Measurements from ENCODE around the gene PAQR5. TPM values are rescaled to one million over a fixed set of nuclear protein-coding genes. Genes with fewer than 3 reads are reported as not detected.
"Not testable (repeated sequence)": the region's sequence is repeated elsewhere in the genome, so short reads cannot be mapped to it uniquely, and the experiment has no call there.

Gene PAQR5
- total RNA-seq, 1 donor from 2014 or later, result not detected

- Mint-ChIP-seq H3K27me3 (ENCODE audit: insufficient read depth) (peaks cover 42% of the 10 kb centered on the region), H3K36me3 (ENCODE audit: low read depth) (no peaks in the 10 kb centered on the region), H3K4me1 (ENCODE audit: low read depth) (no peaks in the 10 kb centered on the region), H3K9me3 (no peaks in the 10 kb centered on the region), H3K4me3 (no peak overlapping the region), H3K27ac (no peak overlapping the region)
- no peak for DNase-seq (ENCODE audit: low spot score)
- intact Hi-C loops (cut with micrococcal nuclease), result no loop called here
Measured at GRCh38 chr15:69299451-69299886, 757 bp downstream of the PAQR5 start.

- no peaks in the 10 kb centered on the region for H3K9me3 Mint-ChIP-seq
Measured at GRCh38 chr15:69299943-69300588, 1.4 kb downstream of the PAQR5 start.

GRCh38 chr15:69301101-69301500 lies 2.4 kb downstream of the PAQR5 start:
- H3K4me1 Mint-ChIP-seq (ENCODE audit: low read depth); H3K4me3 Mint-ChIP-seq; H3K9me3 Mint-ChIP-seq; intact Hi-C loops (cut with micrococcal nuclease); DNase-seq (ENCODE audit: low spot score); H3K27ac Mint-ChIP-seq; H3K36me3 Mint-ChIP-seq (ENCODE audit: low read depth): not testable (repeated sequence)
- H3K27me3 Mint-ChIP-seq (ENCODE audit: insufficient read depth), result peaks cover 40% of the 10 kb centered on the region

More at GRCh38 chr15:69299943-69300588, 1.4 kb downstream of the PAQR5 start:
- intact Hi-C loops (cut with micrococcal nuclease), result no loop called here
- no peak for DNase-seq (ENCODE audit: low spot score)
- peaks cover 42% of the 10 kb centered on the region for H3K27me3 Mint-ChIP-seq (ENCODE audit: insufficient read depth)
- no peak overlapping the region for H3K27ac Mint-ChIP-seq
- H3K4me3 Mint-ChIP-seq, result no peak overlapping the region
- H3K36me3 Mint-ChIP-seq (ENCODE audit: low read depth), result no peaks in the 10 kb centered on the region
- H3K4me1 Mint-ChIP-seq (ENCODE audit: low read depth), result no peaks in the 10 kb centered on the region

- peaks cover 32% of the 10 kb centered on the region for H3K27me3 Mint-ChIP-seq (ENCODE audit: insufficient read depth)
- intact Hi-C loops (cut with micrococcal nuclease); H3K4me1 Mint-ChIP-seq (ENCODE audit: low read depth); H3K27ac Mint-ChIP-seq; H3K9me3 Mint-ChIP-seq; DNase-seq (ENCODE audit: low spot score); H3K36me3 Mint-ChIP-seq (ENCODE audit: low read depth); H3K4me3 Mint-ChIP-seq: not testable (repeated sequence)
Measured at GRCh38 chr15:69302087-69302486, 3.4 kb downstream of the PAQR5 start.

- no peak overlapping the region for H3K4me3 Mint-ChIP-seq
- no peak for DNase-seq (ENCODE audit: low spot score)
- H3K27me3 Mint-ChIP-seq (ENCODE audit: insufficient read depth), result peaks cover 23% of the 10 kb centered on the region
- H3K36me3 Mint-ChIP-seq (ENCODE audit: low read depth), result no peaks in the 10 kb centered on the region
- intact Hi-C loops (cut with micrococcal nuclease), result no loop called here
- no peaks in the 10 kb centered on the region for H3K4me1 Mint-ChIP-seq (ENCODE audit: low read depth)
- H3K27ac Mint-ChIP-seq, result no peak overlapping the region
- H3K9me3 Mint-ChIP-seq, result no peaks in the 10 kb centered on the region
Measured at GRCh38 chr15:69302929-69303328, 4.2 kb downstream of the PAQR5 start.

GRCh38 chr15:69303337-69304181 lies 4.8 kb downstream of the PAQR5 start:
- Mint-ChIP-seq H3K27me3 (ENCODE audit: insufficient read depth) (peaks cover 23% of the 10 kb centered on the region), H3K27ac (no peak overlapping the region), H3K4me3 (no peak overlapping the region), H3K4me1 (ENCODE audit: low read depth) (no peaks in the 10 kb centered on the region), H3K36me3 (ENCODE audit: low read depth) (no peaks in the 10 kb centered on the region), H3K9me3 (no peaks in the 10 kb centered on the region)
- no peak for DNase-seq (ENCODE audit: low spot score)
- intact Hi-C loops (cut with micrococcal nuclease), result no loop called here

GRCh38 chr15:69304182-69304545 lies 5.5 kb downstream of the PAQR5 start:
- Mint-ChIP-seq H3K27ac (no peak overlapping the region), H3K27me3 (ENCODE audit: insufficient read depth) (peaks cover 24% of the 10 kb centered on the region)
- no peak for DNase-seq (ENCODE audit: low spot score)

GRCh38 chr15:69305204-69305931 lies 6.7 kb downstream of the PAQR5 start:
- Mint-ChIP-seq H3K4me1 (ENCODE audit: low read depth) (no peaks in the 10 kb centered on the region), H3K27me3 (ENCODE audit: insufficient read depth) (peaks cover 18% of the 10 kb centered on the region), H3K36me3 (ENCODE audit: low read depth) (no peaks in the 10 kb centered on the region), H3K9me3 (no peaks in the 10 kb centered on the region), H3K4me3 (no peak overlapping the region), H3K27ac (no peak overlapping the region)
- intact Hi-C loops (cut with micrococcal nuclease), result no loop called here
- DNase-seq (ENCODE audit: low spot score), result no peak

More at GRCh38 chr15:69304182-69304545, 5.5 kb downstream of the PAQR5 start:
- no peaks in the 10 kb centered on the region for H3K4me1 Mint-ChIP-seq (ENCODE audit: low read depth)
- intact Hi-C loops (cut with micrococcal nuclease), result no loop called here
- no peaks in the 10 kb centered on the region for H3K9me3 Mint-ChIP-seq
- no peak overlapping the region for H3K4me3 Mint-ChIP-seq
- no peaks in the 10 kb centered on the region for H3K36me3 Mint-ChIP-seq (ENCODE audit: low read depth)

- no peak for DNase-seq (ENCODE audit: low spot score)
- H3K27ac Mint-ChIP-seq, result no peak overlapping the region
- no peaks in the 10 kb centered on the region for H3K9me3 Mint-ChIP-seq
- H3K4me1 Mint-ChIP-seq (ENCODE audit: low read depth), result no peaks in the 10 kb centered on the region
- peaks cover 12% of the 10 kb centered on the region for H3K27me3 Mint-ChIP-seq (ENCODE audit: insufficient read depth)
- intact Hi-C loops (cut with micrococcal nuclease), result no loop called here
- no peaks in the 10 kb centered on the region for H3K36me3 Mint-ChIP-seq (ENCODE audit: low read depth)
- no peak overlapping the region for H3K4me3 Mint-ChIP-seq
Measured at GRCh38 chr15:69305933-69306568, 7.3 kb downstream of the PAQR5 start.

GRCh38 chr15:69307939-69308338 lies 9.2 kb downstream of the PAQR5 start:
- intact Hi-C loops (cut with micrococcal nuclease), result no loop called here
- no peak overlapping the region for H3K4me3 Mint-ChIP-seq
- H3K9me3 Mint-ChIP-seq, result no peaks in the 10 kb centered on the region
- no peaks in the 10 kb centered on the region for H3K4me1 Mint-ChIP-seq (ENCODE audit: low read depth)
- no peaks in the 10 kb centered on the region for H3K36me3 Mint-ChIP-seq (ENCODE audit: low read depth)
- no peak for DNase-seq (ENCODE audit: low spot score)
- no peak overlapping the region for H3K27ac Mint-ChIP-seq
- peaks cover 8% of the 10 kb centered on the region for H3K27me3 Mint-ChIP-seq (ENCODE audit: insufficient read depth)

- intact Hi-C loops (cut with micrococcal nuclease), result no loop called here
- no peak for DNase-seq (ENCODE audit: low spot score)
- no peaks in the 10 kb centered on the region for H3K4me1 Mint-ChIP-seq (ENCODE audit: low read depth)
- H3K4me3 Mint-ChIP-seq, result no peak overlapping the region
- peaks cover 8% of the 10 kb centered on the region for H3K27me3 Mint-ChIP-seq (ENCODE audit: insufficient read depth)
- no peaks in the 10 kb centered on the region for H3K36me3 Mint-ChIP-seq (ENCODE audit: low read depth)
- H3K9me3 Mint-ChIP-seq, result no peaks in the 10 kb centered on the region
- no peak overlapping the region for H3K27ac Mint-ChIP-seq
Measured at GRCh38 chr15:69308949-69309348, 10.2 kb downstream of the PAQR5 start.

- no peaks in the 10 kb centered on the region for H3K4me1 Mint-ChIP-seq (ENCODE audit: low read depth)
- H3K9me3 Mint-ChIP-seq, result no peaks in the 10 kb centered on the region
- DNase-seq (ENCODE audit: low spot score), result no peak
- H3K4me3 Mint-ChIP-seq, result no peak overlapping the region
- H3K36me3 Mint-ChIP-seq (ENCODE audit: low read depth), result no peaks in the 10 kb centered on the region
- H3K27ac Mint-ChIP-seq, result no peak overlapping the region
- intact Hi-C loops (cut with micrococcal nuclease), result no loop called here
- H3K27me3 Mint-ChIP-seq (ENCODE audit: insufficient read depth), result peaks cover 8% of the 10 kb centered on the region
Measured at GRCh38 chr15:69311319-69311721, 12.6 kb downstream of the PAQR5 start.

Data from activated T-helper 1 cell treated with anti-CD3 and anti-CD28 coated beads, Interleukin-12 subunit alpha, Interleukin-12 subunit beta, Interleukin-2, Interleukin-4 antibody, amounts not matched to agents 30 ng/mL and 10 ng/mL and 1 ng/mL, durations not matched to agents 14 hours and 24 hours and 36 hours (primary cell).